ENCODE results near the gene RPL7L1.

GRCh38 chr6:42846505-42846904 lies 32.9 kb upstream of the RPL7L1 start:
- TF ChIP-seq, protein P1, sequence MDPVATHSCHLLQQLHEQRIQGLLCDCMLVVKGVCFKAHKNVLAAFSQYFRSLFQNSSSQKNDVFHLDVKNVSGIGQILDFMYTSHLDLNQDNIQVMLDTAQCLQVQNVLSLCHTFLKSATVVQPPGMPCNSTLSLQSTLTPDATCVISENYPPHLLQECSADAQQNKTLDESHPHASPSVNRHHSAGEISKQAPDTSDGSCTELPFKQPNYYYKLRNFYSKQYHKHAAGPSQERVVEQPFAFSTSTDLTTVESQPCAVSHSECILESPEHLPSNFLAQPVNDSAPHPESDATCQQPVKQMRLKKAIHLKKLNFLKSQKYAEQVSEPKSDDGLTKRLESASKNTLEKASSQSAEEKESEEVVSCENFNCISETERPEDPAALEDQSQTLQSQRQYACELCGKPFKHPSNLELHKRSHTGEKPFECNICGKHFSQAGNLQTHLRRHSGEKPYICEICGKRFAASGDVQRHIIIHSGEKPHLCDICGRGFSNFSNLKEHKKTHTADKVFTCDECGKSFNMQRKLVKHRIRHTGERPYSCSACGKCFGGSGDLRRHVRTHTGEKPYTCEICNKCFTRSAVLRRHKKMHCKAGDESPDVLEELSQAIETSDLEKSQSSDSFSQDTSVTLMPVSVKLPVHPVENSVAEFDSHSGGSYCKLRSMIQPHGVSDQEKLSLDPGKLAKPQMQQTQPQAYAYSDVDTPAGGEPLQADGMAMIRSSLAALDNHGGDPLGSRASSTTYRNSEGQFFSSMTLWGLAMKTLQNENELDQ (CRISPR knock-in tag; IDR thresholded peaks at IDR 0.05; ENCODE audit: borderline replicate concordance) = no peak
- TF ChIP-seq POLR2AphosphoS5 (IDR thresholded peaks at IDR 0.05; ENCODE audit: low read depth, low read length) (no peak), ELF4 (CRISPR knock-in tag; IDR thresholded peaks at IDR 0.05; ENCODE audit: borderline replicate concordance) (no peak), ZNF275 (CRISPR knock-in tag; IDR thresholded peaks at IDR 0.05; ENCODE audit: borderline replicate concordance) (no peak), ZBTB43 (CRISPR knock-in tag; conservative IDR thresholded peaks at IDR 0.05) (no peak), POLR2A (IDR thresholded peaks at IDR 0.05; ENCODE audit: insufficient read depth in 1 of 2, low read depth in 2 of 2, low read length in 2 of 2) (no peak)
- TF ChIP-seq, protein P2, sequence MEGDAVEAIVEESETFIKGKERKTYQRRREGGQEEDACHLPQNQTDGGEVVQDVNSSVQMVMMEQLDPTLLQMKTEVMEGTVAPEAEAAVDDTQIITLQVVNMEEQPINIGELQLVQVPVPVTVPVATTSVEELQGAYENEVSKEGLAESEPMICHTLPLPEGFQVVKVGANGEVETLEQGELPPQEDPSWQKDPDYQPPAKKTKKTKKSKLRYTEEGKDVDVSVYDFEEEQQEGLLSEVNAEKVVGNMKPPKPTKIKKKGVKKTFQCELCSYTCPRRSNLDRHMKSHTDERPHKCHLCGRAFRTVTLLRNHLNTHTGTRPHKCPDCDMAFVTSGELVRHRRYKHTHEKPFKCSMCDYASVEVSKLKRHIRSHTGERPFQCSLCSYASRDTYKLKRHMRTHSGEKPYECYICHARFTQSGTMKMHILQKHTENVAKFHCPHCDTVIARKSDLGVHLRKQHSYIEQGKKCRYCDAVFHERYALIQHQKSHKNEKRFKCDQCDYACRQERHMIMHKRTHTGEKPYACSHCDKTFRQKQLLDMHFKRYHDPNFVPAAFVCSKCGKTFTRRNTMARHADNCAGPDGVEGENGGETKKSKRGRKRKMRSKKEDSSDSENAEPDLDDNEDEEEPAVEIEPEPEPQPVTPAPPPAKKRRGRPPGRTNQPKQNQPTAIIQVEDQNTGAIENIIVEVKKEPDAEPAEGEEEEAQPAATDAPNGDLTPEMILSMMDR (CRISPR knock-in tag; IDR thresholded peaks at IDR 0.05) = no peak
